HepG2 (cell line): Measurements from ENCODE around the gene HDLBP. TPM values are rescaled to one million over a fixed set of nuclear protein-coding genes. Genes with fewer than 3 reads are reported as not detected.
A peak's percentile ranks its signal among the peaks of the same experiment; 100 is the strongest.

Source experiments
- MAZ ChIP-seq, 2 experiments: sonication (generic) in 1 of 2; formaldehyde crosslinking in 1 of 2; IDR thresholded peaks; 2 replicates each; pipeline versions ENCODE4 v1.5.0 to v1.6.1; 2012 to 2020; ENCODE audit warnings: low read depth in 2 of 2, mild to moderate bottlenecking in 2 of 2, borderline replicate concordance in 1 of 2, improper control_type of control experiment in 1 of 2, low read length in 1 of 2, missing genetic modification reagents in 1 of 2, moderate library complexity in 1 of 2
- RFXAP ChIP-seq: sonication (generic); formaldehyde crosslinking; IDR thresholded peaks from 2 replicates; pipeline ENCODE4 v1.4.0; 2020; ENCODE audit warnings: missing genetic modification reagents, borderline replicate concordance
- ZNF124 ChIP-seq: sonication (generic); formaldehyde crosslinking; IDR thresholded peaks from 2 replicates; pipeline ENCODE4 v1.4.0; 2020; ENCODE audit warnings: missing genetic modification reagents
- ZNF609 ChIP-seq: sonication (generic); formaldehyde crosslinking; IDR thresholded peaks from 2 replicates; pipeline ENCODE4 v1.4.0; 2020; ENCODE audit warnings: mild to moderate bottlenecking, missing genetic modification reagents, borderline replicate concordance
- ZSCAN21 ChIP-seq: sonication (generic); formaldehyde crosslinking; IDR thresholded peaks from 2 replicates; pipeline ENCODE4 v1.8.0; 2022; ENCODE audit warnings: mild to moderate bottlenecking, missing genetic modification reagents, moderate library complexity, borderline replicate concordance
- polyA plus RNA-seq, 8 experiments: library from polyadenylated mRNA; depleted of rRNA in 3 of 8; stranded (reverse) in 7 of 8; unstranded in 1 of 8; fragments of >200 nt; fragmentation: Illumina TruSeq in 4 of 8; extraction: Trizol in 4 of 8; gene quantifications; 2 replicates each; pipeline versions ENCODE4 v1.2.1 to v1.2.3, GENCODE V29; 2011 to 2016; ENCODE audit warnings: low read depth in 4 of 8, missing spikeins in 1 of 8, mixed read lengths in 1 of 8; ENCODE audit not compliant: insufficient read depth in 1 of 8
- total RNA-seq, 5 experiments: library from RNA; depleted of rRNA; stranded (reverse); fragments of >200 nt; fragmentation: Illumina TruSeq; extraction: Trizol; gene quantifications; 2 replicates each; pipeline ENCODE4 v1.2.3, GENCODE V29; 2016; ENCODE audit warnings: low read depth in 1 of 5
- TF ChIP-seq, protein P1 (sequence below), 2 experiments: fragments of 450-650 bp in 1 of 2; sonication (generic) in 1 of 2; formaldehyde crosslinking in 1 of 2; IDR thresholded peaks; 2 replicates each; pipeline versions ENCODE4 v1.6.1 to v1.8.0; 2016 to 2022; ENCODE audit warnings: antibody characterized with exemption in 1 of 2, mild to moderate bottlenecking in 1 of 2, missing genetic modification reagents in 1 of 2
- TF ChIP-seq, protein P2 (sequence below): sonication (generic); formaldehyde crosslinking; IDR thresholded peaks from 2 replicates; pipeline ENCODE4 v1.4.0; 2020; ENCODE audit warnings: missing genetic modification reagents, borderline replicate concordance

HDLBP gene
- total and polyA plus RNA-seq, 2 of the 13 experiments (the other 11 are each of a cell fraction or from before 2014, with no cell fraction given) = 464 to 707 TPM

- TF ChIP-seq, protein P1, sequence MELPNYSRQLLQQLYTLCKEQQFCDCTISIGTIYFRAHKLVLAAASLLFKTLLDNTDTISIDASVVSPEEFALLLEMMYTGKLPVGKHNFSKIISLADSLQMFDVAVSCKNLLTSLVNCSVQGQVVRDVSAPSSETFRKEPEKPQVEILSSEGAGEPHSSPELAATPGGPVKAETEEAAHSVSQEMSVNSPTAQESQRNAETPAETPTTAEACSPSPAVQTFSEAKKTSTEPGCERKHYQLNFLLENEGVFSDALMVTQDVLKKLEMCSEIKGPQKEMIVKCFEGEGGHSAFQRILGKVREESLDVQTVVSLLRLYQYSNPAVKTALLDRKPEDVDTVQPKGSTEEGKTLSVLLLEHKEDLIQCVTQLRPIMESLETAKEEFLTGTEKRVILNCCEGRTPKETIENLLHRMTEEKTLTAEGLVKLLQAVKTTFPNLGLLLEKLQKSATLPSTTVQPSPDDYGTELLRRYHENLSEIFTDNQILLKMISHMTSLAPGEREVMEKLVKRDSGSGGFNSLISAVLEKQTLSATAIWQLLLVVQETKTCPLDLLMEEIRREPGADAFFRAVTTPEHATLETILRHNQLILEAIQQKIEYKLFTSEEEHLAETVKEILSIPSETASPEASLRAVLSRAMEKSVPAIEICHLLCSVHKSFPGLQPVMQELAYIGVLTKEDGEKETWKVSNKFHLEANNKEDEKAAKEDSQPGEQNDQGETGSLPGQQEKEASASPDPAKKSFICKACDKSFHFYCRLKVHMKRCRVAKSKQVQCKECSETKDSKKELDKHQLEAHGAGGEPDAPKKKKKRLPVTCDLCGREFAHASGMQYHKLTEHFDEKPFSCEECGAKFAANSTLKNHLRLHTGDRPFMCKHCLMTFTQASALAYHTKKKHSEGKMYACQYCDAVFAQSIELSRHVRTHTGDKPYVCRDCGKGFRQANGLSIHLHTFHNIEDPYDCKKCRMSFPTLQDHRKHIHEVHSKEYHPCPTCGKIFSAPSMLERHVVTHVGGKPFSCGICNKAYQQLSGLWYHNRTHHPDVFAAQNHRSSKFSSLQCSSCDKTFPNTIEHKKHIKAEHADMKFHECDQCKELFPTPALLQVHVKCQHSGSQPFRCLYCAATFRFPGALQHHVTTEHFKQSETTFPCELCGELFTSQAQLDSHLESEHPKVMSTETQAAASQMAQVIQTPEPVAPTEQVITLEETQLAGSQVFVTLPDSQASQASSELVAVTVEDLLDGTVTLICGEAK (IDR thresholded peaks at IDR 0.05) = no peak
- TF ChIP-seq, protein P1 (CRISPR knock-in tag; IDR thresholded peaks at IDR 0.05) = peak; percentile 72
- TF ChIP-seq ZNF609 (CRISPR knock-in tag) (peak; percentile 64; the same call in 1 of the 2 replicates), ZNF124 (CRISPR knock-in tag) (peak; percentile 64; the same call in 1 of the 2 replicates), ZSCAN21 (no peak), MAZ (IDR thresholded peaks at IDR 0.05; ENCODE audit: borderline replicate concordance, low read depth, low read length) (no peak), MAZ (CRISPR knock-in tag; IDR thresholded peaks at IDR 0.05; ENCODE audit: low read depth) (peak; percentile 83), RFXAP (CRISPR knock-in tag) (peak; percentile 81; the same call in 1 of the 2 replicates)
- TF ChIP-seq, protein P2, sequence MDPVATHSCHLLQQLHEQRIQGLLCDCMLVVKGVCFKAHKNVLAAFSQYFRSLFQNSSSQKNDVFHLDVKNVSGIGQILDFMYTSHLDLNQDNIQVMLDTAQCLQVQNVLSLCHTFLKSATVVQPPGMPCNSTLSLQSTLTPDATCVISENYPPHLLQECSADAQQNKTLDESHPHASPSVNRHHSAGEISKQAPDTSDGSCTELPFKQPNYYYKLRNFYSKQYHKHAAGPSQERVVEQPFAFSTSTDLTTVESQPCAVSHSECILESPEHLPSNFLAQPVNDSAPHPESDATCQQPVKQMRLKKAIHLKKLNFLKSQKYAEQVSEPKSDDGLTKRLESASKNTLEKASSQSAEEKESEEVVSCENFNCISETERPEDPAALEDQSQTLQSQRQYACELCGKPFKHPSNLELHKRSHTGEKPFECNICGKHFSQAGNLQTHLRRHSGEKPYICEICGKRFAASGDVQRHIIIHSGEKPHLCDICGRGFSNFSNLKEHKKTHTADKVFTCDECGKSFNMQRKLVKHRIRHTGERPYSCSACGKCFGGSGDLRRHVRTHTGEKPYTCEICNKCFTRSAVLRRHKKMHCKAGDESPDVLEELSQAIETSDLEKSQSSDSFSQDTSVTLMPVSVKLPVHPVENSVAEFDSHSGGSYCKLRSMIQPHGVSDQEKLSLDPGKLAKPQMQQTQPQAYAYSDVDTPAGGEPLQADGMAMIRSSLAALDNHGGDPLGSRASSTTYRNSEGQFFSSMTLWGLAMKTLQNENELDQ (CRISPR knock-in tag) = no peak
Observed at GRCh38 chr2:241224018-241224850, 91.2 kb downstream of the HDLBP start (continued).
